IPS DF 6.9 (cell line): Measurements from ENCODE around the gene CTTNBP2.

Experiments
- DNase-seq: peaks from one replicate; pipeline ENCODE4 v3.0.0-alpha.2; 2013; ENCODE audit warnings: low read depth, low spot score
- H3K27ac ChIP-seq: one replicate; pipeline ENCODE4 v1.5.1; 2013; ENCODE audit warnings: low read length, control low read depth
- H3K27me3 ChIP-seq: 2 replicates; pipeline ENCODE4 v1.6.1; 2013; ENCODE audit warnings: mild to moderate bottlenecking, low read length; ENCODE audit not compliant: control insufficient read depth, insufficient read depth
- H3K36me3 ChIP-seq: 2 replicates; pipeline ENCODE4 v1.6.1; 2013; ENCODE audit warnings: low read length; ENCODE audit not compliant: control insufficient read depth, insufficient read depth
- H3K4me1 ChIP-seq: 2 replicates; pipeline ENCODE4 v1.6.1; 2013; ENCODE audit warnings: low read length; ENCODE audit not compliant: control insufficient read depth, insufficient read depth
- H3K4me3 ChIP-seq: 2 replicates; pipeline ENCODE4 v1.5.1; 2013; ENCODE audit warnings: mild to moderate bottlenecking, low read length
- H3K9me3 ChIP-seq: 2 replicates; pipeline ENCODE4 v1.6.1; 2013; ENCODE audit warnings: low read length, inconsistent platforms; ENCODE audit not compliant: control insufficient read depth, insufficient read depth
- WGBS: extraction: QIAGEN DNeasy Blood & Tissue Kit; methylation state at CpG from one replicate; pipeline ENCODE4 v1.1.7; 2013; ENCODE audit warnings: mixed read lengths, missing lambda C conversion rate; ENCODE audit not compliant: insufficient read length, insufficient coverage; 5-methylcytosine and 5-hydroxymethylcytosine counted together

Gene CTTNBP2

DNA sequence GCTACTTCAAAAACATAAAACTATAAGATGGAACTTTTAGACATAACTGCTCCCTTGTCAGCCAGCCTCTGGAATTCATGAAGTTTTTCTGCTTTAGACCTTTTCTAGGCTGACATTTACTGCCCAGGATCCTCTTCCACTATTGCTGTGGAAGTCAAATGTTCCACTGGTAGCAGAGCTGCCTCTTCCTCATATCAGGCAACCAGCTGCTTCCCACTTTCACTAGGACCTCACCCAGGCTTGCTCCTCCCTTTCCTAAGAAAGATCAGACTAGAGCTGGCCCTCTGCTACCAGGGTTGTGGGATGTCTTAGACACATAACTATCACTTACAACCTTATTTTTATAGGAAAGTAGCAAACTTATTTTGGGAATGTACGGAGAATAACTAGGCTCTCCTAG is 121.5 kb downstream of the CTTNBP2 start:
- Histone ChIP-seq H3K27me3 (no peaks in the 10 kb centered on the region), H3K36me3 (peaks cover 10% of the 10 kb centered on the region; the same call in 1 of the 2 replicates), H3K9me3 (no peaks in the 10 kb centered on the region), H3K4me1 (no peaks in the 10 kb centered on the region), H3K27ac (no peak overlapping the region), H3K4me3 (no peak overlapping the region)
- no peak for DNase-seq
- no CpG with 5 or more reads among the region's 1 CpG for WGBS

DNA sequence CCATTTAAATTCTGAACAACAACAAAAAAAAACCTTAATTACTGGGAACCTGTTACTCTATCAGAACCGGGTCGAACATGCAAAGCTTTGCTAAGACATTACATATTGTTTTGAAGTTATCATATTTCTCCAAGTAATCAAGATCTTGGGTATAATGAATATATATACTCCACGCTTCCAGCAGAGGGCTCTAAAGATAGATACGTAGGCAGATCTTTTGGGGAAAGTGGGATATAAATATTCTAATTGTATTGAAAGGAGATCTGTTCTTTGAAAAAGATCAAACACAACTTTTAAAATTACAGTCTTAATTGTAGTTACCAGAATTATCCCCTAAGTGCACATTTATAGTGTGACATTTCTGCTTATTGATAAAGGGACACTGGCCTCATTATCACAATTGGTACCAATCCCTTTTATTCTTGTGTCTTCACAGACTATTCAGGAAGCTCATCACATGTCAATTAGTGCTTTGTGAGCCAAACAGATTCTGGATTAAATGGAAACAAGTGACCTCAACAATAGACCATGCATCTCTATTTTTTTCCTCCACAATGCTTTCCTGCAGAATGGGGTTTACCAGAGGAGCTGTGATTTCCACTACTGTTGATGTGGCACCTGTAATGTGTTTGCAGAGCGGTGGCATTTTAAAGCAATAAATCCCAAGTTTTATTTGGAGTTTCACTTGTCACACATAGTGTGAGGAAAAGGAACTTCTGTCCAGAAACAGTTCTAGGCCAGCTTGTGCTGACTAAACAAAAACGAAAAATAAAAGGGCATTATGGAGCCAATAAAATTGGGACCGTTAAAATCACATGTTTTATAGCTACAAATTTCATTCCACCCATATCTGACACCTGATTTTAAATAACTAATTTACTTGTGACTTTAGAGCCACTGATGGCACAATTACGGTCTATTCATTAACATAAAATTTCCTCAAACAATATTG is 122.4 kb downstream of the CTTNBP2 start:
- DNase-seq: no peak
- WGBS: no CpG with 5 or more reads among the region's 8 CpGs
- H3K27ac ChIP-seq: no peak overlapping the region

DNA sequence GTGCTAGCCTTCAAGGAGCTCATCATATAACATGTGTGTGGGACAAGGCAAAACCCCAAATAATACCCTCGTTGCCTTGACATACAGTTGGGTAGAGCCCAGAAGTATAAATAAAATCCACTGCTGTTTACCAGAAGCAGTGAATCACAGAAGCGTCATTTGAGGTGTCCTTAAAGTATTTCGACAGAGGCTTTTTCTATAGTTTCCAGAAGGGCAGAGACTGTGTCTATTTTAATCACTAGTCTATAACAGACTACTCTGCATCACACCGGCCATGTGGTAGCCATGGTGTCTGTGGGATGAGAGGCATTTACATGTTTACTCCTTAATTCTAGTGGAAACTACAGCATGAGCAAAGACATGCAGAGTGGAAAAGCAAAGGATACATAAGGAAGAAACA is 131.3 kb downstream of the CTTNBP2 start:
- H3K4me3 ChIP-seq: no peak overlapping the region
- WGBS: no CpG with 5 or more reads among the region's 4 CpGs
- no peak for DNase-seq
- no peaks in the 10 kb centered on the region for H3K4me1 ChIP-seq
- no peaks in the 10 kb centered on the region; the same call in 1 of the 2 replicates for H3K36me3 ChIP-seq
- H3K27me3 ChIP-seq: no peaks in the 10 kb centered on the region; the same call in 1 of the 2 replicates
- no peaks in the 10 kb centered on the region for H3K9me3 ChIP-seq
- H3K27ac ChIP-seq: no peak overlapping the region

More for the DNA sequence above, 122.4 kb downstream of the CTTNBP2 start:
- peaks cover 3% of the 10 kb centered on the region; the same call in 1 of the 2 replicates for H3K36me3 ChIP-seq
- H3K27me3 ChIP-seq: no peaks in the 10 kb centered on the region
- no peaks in the 10 kb centered on the region for H3K4me1 ChIP-seq
- no peaks in the 10 kb centered on the region for H3K9me3 ChIP-seq
- H3K4me3 ChIP-seq: no peak overlapping the region

DNA sequence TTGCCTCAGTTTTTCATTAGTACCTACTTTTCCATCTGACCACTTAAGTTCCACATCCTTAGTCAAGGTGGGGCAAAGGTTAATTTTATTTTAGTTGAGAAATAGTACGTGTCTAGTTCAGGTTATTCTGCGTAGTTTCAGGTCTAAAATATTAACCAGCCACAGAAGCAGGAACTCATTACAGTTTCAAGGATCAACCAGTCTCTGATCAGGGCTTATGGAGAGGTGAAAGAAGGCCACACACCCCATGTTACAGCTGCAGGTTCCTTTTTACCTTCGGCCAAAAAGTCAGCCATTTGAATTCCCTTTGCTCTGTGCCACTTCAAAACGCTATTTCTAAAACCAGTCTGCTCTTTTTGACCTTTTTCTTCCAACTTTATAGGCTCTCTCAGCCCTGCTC is 134.2 kb downstream of the CTTNBP2 start:
- Histone ChIP-seq H3K4me3 (no peak overlapping the region), H3K9me3 (no peaks in the 10 kb centered on the region), H3K4me1 (no peaks in the 10 kb centered on the region), H3K27ac (no peak overlapping the region), H3K36me3 (peaks cover 5% of the 10 kb centered on the region; the same call in 1 of the 2 replicates), H3K27me3 (no peaks in the 10 kb centered on the region; the same call in 1 of the 2 replicates)
- no CpG with 5 or more reads among the region's 4 CpGs for WGBS
- DNase-seq: no peak

DNA sequence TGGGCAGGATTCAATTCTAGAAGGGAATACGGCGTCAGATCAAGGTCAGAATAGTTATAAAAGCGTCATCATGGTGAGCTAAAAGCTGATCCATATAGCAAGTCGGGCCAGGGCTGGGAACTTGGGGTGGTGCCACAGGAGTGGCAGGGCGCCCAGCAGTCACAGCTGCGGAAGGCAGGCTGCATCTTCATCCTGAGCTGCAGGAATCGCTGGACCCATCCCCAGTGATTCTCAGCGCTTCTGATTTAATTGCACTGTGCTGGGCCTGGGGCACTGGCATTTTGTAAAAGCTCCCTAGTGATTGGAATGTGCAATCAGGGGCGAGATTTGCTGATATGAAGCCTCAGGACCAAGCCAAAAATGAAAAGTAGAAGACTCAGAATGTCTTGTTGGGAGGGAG is 135.3 kb downstream of the CTTNBP2 start:
- no peaks in the 10 kb centered on the region for H3K9me3 ChIP-seq
- no peaks in the 10 kb centered on the region; the same call in 1 of the 2 replicates for H3K27me3 ChIP-seq
- no peak overlapping the region for H3K4me3 ChIP-seq
- peaks cover 8% of the 10 kb centered on the region; the same call in 1 of the 2 replicates for H3K36me3 ChIP-seq
- DNase-seq: no peak
- no peaks in the 10 kb centered on the region for H3K4me1 ChIP-seq
- no peak overlapping the region for H3K27ac ChIP-seq
- WGBS: no CpG with 5 or more reads among the region's 9 CpGs

DNA sequence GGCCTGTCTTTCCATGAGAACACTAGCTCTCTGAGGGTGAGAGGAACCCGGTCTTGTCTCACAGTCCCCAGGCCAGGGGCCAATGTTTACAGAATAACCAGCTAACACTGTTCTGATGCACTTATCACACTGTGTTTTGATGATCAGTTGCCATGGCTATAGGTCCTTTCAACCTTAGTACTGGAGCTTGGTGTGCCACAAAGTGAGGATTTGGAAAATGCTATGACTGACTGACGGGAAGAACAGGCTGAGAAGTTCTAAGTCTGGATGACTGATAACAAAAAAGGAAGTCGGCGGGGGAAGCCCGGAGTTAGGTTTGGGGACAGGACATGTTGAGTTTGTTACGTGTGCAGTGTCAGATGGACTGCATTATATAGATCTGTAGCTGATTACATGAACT is 141.8 kb downstream of the CTTNBP2 start:
- Histone ChIP-seq H3K27me3 (no peaks in the 10 kb centered on the region), H3K27ac (no peak overlapping the region), H3K4me1 (no peaks in the 10 kb centered on the region), H3K4me3 (no peak overlapping the region), H3K36me3 (peaks cover 8% of the 10 kb centered on the region; the same call in 1 of the 2 replicates), H3K9me3 (no peaks in the 10 kb centered on the region)
- DNase-seq: no peak
- no CpG with 5 or more reads among the region's 6 CpGs for WGBS

DNA sequence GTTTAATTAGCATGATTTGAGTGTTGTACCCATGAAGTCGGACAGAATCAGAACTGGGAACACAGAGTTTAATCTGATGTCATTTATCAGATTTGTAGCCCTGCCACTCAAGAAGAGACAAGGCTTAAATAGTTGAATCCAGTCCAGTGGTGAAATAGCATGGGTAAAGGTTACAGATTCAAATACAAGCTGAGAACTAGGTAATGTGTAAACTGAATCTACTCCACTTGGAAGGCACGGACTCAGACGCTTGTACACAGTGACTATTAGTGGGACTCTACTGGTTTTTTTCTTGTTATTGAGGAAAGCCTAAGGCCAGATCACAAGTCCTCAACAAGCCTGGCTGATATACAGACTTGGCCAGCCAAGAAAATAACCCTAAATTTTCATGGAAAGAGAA is 142.9 kb downstream of the CTTNBP2 start:
- Histone ChIP-seq H3K27me3 (no peaks in the 10 kb centered on the region), H3K4me1 (no peaks in the 10 kb centered on the region), H3K36me3 (peaks cover 8% of the 10 kb centered on the region; the same call in 1 of the 2 replicates), H3K27ac (no peak overlapping the region), H3K9me3 (no peaks in the 10 kb centered on the region), H3K4me3 (no peak overlapping the region)
- WGBS: no CpG with 5 or more reads among the region's 3 CpGs
- DNase-seq: no peak

DNA sequence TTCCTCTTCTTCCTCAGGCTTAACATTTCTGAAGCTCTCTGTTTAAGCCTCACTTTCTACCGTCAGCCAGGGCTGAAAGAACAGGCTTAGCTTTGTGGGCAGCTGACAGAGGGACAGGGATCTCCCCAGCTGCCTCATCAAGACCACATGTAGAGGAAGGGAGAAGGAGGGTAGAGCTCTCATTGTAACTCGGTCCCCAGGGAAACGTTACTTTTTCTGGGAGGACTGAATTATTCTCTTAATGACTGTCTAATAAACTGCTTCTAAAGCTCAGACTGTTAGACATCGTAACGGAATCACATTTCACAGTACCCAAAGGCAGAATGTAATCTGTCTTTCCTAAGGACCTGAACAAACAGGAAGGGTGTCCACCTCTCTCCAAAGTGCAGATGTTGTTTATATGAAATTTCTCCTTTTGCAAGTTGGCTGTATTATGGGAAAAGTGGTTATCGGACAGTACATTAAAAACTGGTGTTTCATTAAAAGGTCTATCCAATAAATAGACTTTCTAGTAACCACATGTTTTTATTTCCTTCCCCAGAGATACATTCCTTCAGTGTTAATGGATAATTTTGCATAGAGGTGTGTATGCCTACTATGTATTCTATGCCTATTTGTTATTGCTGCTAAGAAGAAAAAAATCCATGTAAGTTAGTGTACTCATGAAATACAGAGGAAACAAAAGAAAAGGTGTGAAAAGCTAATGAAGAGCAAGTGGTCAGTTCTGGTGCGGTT is 144.2 kb downstream of the CTTNBP2 start:
- Histone ChIP-seq H3K9me3 (no peaks in the 10 kb centered on the region), H3K4me1 (no peaks in the 10 kb centered on the region), H3K36me3 (peaks cover 7% of the 10 kb centered on the region; the same call in 1 of the 2 replicates), H3K27me3 (no peaks in the 10 kb centered on the region), H3K4me3 (no peak overlapping the region), H3K27ac (no peak overlapping the region)
- no CpG with 5 or more reads among the region's 7 CpGs for WGBS
- DNase-seq: no peak

DNA sequence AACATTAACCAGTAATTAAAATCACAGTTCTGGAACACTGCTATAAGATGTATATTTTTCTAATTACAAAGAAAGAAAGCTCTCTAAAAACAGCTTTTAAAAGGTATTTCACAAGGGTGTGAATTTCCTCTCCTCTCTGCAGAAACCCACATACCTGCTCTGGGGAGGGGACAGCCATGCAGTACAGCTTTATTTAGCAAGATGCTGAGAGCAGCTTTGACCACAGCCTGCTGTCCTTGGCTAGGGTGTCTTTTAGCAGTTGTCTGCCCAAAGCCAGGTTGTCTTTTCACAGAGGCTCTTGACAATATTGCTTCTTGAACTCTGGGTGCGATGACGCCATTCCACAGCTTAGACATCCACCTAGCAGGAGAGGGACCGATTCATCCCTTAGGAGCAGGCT is 148.3 kb downstream of the CTTNBP2 start:
- Histone ChIP-seq H3K27me3 (no peaks in the 10 kb centered on the region), H3K36me3 (peaks cover 7% of the 10 kb centered on the region; the same call in 1 of the 2 replicates), H3K9me3 (no peaks in the 10 kb centered on the region), H3K4me1 (no peaks in the 10 kb centered on the region), H3K27ac (no peak overlapping the region), H3K4me3 (no peak overlapping the region)
- no CpG with 5 or more reads among the region's 3 CpGs for WGBS
- no peak for DNase-seq

DNA sequence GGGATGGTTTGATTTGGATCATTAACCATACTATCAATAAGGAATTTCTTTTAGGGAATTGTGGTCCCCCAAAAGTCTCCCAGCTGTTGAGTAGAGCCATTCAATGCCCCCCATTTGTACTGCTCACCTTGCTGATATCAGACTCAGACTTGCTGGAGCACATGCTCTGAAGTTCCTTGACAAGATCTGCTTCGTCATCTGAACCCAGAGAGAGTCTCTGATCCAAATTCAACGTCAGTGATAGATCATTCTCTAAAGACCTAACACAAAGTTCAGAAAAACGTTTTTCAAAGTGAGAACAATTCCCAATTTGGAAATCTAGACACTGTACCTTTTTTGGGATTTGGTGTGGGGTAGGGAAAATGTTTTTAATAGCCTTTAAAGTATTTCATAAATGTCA is 153.9 kb downstream of the CTTNBP2 start:
- Histone ChIP-seq H3K9me3 (no peaks in the 10 kb centered on the region), H3K4me1 (no peaks in the 10 kb centered on the region), H3K27me3 (no peaks in the 10 kb centered on the region), H3K4me3 (no peak overlapping the region), H3K27ac (no peak overlapping the region), H3K36me3 (peaks cover 6% of the 10 kb centered on the region; the same call in 1 of the 2 replicates)
- no peak for DNase-seq
- no CpG with 5 or more reads among the region's 3 CpGs for WGBS
